MM.1S (cell line): ENCODE measurements around the gene DNAH10.

Source experiments
- DNase-seq: peaks from one replicate; pipeline ENCODE4 v3.0.0-alpha.2; 2015
- H2AFZ ChIP-seq: fragments of 300-600 bp; sonication (generic); 2 replicates; pipeline ENCODE4 v1.6.0; 2016; ENCODE audit warnings: antibody characterized with exemption, low read length
- H3F3A ChIP-seq: fragments of 300-600 bp; sonication (generic); 2 replicates; pipeline ENCODE4 v1.6.1; 2016; ENCODE audit warnings: mild to moderate bottlenecking, antibody characterized with exemption, low read length, moderate library complexity, mixed read lengths; ENCODE audit not compliant: insufficient read depth
- H3K27ac ChIP-seq: fragments of 300-600 bp; sonication (generic); 2 replicates; pipeline ENCODE4 v1.5.1; 2016; ENCODE audit warnings: mild to moderate bottlenecking, low read length
- H3K27me3 ChIP-seq: fragments of 300-600 bp; sonication (generic); replicated peaks from 2 replicates; pipeline ENCODE4 v1.6.0; 2016; ENCODE audit warnings: low read length; ENCODE audit not compliant: insufficient read depth
- H3K36me3 ChIP-seq: fragments of 300-600 bp; sonication (generic); replicated peaks from 2 replicates; pipeline ENCODE4 v1.6.1; 2016; ENCODE audit warnings: mild to moderate bottlenecking, low read length, mixed read lengths; ENCODE audit not compliant: insufficient read depth
- H3K4me1 ChIP-seq: fragments of 300-600 bp; sonication (generic); 2 replicates; pipeline ENCODE4 v1.6.1; 2016; ENCODE audit warnings: low read length, mixed read lengths
- H3K4me2 ChIP-seq: fragments of 300-600 bp; sonication (generic); 2 replicates; pipeline ENCODE4 v1.6.0; 2016; ENCODE audit warnings: low read depth, low read length
- H3K4me3 ChIP-seq: fragments of 300-600 bp; sonication (generic); 2 replicates; pipeline ENCODE4 v1.5.1; 2016; ENCODE audit warnings: low read length, mixed read lengths
- H3K79me2 ChIP-seq: fragments of 300-600 bp; sonication (generic); 2 replicates; pipeline ENCODE4 v1.6.1; 2016; ENCODE audit warnings: mixed run types, low read length, mixed read lengths
- H3K9ac ChIP-seq: fragments of 300-600 bp; sonication (generic); 2 replicates; pipeline ENCODE4 v1.6.1; 2016; ENCODE audit warnings: low read length, mixed read lengths
- H3K9me2 ChIP-seq: fragments of 300-600 bp; sonication (generic); replicated peaks from 2 replicates; pipeline ENCODE4 v1.6.1; 2016; ENCODE audit warnings: mild to moderate bottlenecking, low read length, mixed read lengths; ENCODE audit not compliant: insufficient read depth
- H3K9me3 ChIP-seq: fragments of 300-600 bp; sonication (generic); replicated peaks from 2 replicates; pipeline ENCODE4 v1.6.1; 2016; ENCODE audit warnings: mild to moderate bottlenecking, low read length, mixed read lengths; ENCODE audit not compliant: insufficient read depth
- H4K20me1 ChIP-seq: fragments of 300-600 bp; sonication (generic); 2 replicates; pipeline ENCODE4 v1.6.1; 2016; ENCODE audit warnings: mild to moderate bottlenecking, low read length, moderate library complexity, mixed read lengths; ENCODE audit not compliant: insufficient read depth
- EZH2 ChIP-seq: fragments of 300-600 bp; sonication (generic); optimal IDR thresholded peaks from 2 replicates; pipeline ENCODE3; 2017; ENCODE audit warnings: low read depth, mild to moderate bottlenecking, antibody characterized with exemption, low read length, mixed read lengths
- EZH2phosphoT487 ChIP-seq: fragments of 300-600 bp; sonication (generic); IDR thresholded peaks from 2 replicates; pipeline ENCODE4 v1.6.1; 2018; ENCODE audit warnings: antibody characterized with exemption, low read length
- TF ChIP-seq, protein P1 (sequence below): fragments of 300-600 bp; sonication (generic); IDR thresholded peaks from 2 replicates; pipeline ENCODE4 v1.5.1; 2016; ENCODE audit warnings: antibody characterized with exemption, low read length, mixed read lengths

DNAH10 gene

DNA sequence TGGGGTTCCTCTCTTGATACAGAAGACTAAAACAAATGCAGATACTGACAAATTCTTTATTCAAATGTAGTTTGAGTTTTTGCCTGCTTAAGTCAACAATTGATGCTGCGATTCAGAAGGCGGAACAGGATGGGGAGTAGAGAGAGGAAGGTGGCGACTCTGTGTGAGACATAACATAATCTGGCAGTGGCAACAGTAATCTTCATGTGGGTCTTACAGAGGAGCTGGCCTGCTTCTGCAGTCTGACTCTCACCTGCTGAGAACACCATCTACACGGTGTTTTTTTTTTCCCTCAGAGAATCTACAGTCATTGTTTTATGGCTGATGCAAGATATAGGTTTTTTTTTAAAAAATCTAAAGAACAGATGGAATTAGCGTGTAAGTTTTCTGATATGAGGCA lies 200.4 kb downstream of the DNAH10 start:
- Histone ChIP-seq H3K79me2 (no peaks in the 10 kb centered on the region), H3K9me2 (no peaks in the 10 kb centered on the region), H4K20me1 (no peaks in the 10 kb centered on the region), H3K4me2 (no peak overlapping the region), H3K9me3 (no peaks in the 10 kb centered on the region), H3K4me3 (no peak overlapping the region), H3F3A (no peaks in the 10 kb centered on the region), H3K4me1 (no peaks in the 10 kb centered on the region), H3K36me3 (no peaks in the 10 kb centered on the region), H3K9ac (no peak overlapping the region), H3K27ac (no peak overlapping the region), H3K27me3 (no peaks in the 10 kb centered on the region), H2AFZ (no peak overlapping the region)
- no peak for TF ChIP-seq EZH2
- DNase-seq = no peak

DNA sequence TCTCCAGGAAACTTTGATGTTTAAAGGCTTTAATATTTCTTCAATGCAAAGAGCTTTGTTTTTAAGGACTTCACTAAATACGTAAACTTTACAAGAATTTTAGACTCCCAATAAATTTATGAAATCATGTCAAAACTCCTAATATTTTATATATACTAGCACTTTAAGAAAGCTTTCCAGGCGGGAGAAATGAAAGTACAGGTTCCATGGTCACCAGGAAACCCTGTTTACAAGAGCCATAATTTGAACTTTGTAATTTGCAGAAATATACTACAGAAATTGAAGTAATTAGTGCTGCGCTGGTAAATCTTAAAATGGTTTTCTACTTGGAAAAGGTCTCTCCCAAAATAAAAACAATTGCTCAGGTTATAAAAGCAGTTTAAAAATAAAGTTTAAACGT lies 201.7 kb downstream of the DNAH10 start:
- Histone ChIP-seq H3K4me2 (no peak overlapping the region), H3K9ac (no peak overlapping the region), H2AFZ (no peak overlapping the region), H3K4me1 (no peaks in the 10 kb centered on the region), H3K9me2 (no peaks in the 10 kb centered on the region), H3K27ac (no peak overlapping the region), H4K20me1 (no peaks in the 10 kb centered on the region), H3K9me3 (no peaks in the 10 kb centered on the region), H3K4me3 (no peak overlapping the region), H3K79me2 (no peaks in the 10 kb centered on the region), H3K36me3 (no peaks in the 10 kb centered on the region), H3F3A (no peaks in the 10 kb centered on the region), H3K27me3 (no peaks in the 10 kb centered on the region)
- DNase-seq = no peak
- no peak for TF ChIP-seq EZH2phosphoT487
- TF ChIP-seq EZH2 = no peak
- TF ChIP-seq, protein P1, sequence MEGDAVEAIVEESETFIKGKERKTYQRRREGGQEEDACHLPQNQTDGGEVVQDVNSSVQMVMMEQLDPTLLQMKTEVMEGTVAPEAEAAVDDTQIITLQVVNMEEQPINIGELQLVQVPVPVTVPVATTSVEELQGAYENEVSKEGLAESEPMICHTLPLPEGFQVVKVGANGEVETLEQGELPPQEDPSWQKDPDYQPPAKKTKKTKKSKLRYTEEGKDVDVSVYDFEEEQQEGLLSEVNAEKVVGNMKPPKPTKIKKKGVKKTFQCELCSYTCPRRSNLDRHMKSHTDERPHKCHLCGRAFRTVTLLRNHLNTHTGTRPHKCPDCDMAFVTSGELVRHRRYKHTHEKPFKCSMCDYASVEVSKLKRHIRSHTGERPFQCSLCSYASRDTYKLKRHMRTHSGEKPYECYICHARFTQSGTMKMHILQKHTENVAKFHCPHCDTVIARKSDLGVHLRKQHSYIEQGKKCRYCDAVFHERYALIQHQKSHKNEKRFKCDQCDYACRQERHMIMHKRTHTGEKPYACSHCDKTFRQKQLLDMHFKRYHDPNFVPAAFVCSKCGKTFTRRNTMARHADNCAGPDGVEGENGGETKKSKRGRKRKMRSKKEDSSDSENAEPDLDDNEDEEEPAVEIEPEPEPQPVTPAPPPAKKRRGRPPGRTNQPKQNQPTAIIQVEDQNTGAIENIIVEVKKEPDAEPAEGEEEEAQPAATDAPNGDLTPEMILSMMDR = no peak

DNA sequence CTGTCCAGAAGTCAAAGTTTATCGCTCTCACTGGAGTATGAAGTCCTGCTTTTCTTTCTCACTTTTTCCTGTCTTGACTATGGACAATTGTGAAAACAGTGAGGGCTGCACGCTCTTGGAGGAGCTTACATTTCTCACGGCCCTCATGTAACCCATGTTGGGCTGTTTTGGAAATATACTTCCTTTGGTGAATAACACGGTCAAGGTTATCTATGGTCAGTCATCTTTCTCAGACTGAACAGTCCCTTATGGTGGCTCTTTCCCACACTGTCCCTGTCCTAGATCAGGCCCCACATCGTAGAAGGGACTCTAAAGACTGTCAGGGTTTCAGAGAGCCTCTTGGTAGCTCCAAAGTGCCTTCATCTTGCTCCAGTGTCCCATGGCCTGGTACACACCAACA lies 203.3 kb downstream of the DNAH10 start:
- no peak for DNase-seq
- H3K4me3 ChIP-seq = no peak overlapping the region
- H3K36me3 ChIP-seq = no peaks in the 10 kb centered on the region
- H3K9me2 ChIP-seq = no peaks in the 10 kb centered on the region
- no peaks in the 10 kb centered on the region for H3K9me3 ChIP-seq
- TF ChIP-seq EZH2phosphoT487 (no peak), EZH2 (no peak)
- peaks cover 2% of the 10 kb centered on the region; the same call in 1 of the 2 replicates for H3K79me2 ChIP-seq
- H3K27me3 ChIP-seq = no peaks in the 10 kb centered on the region
- H2AFZ ChIP-seq = no peak overlapping the region
- no peak overlapping the region for H3K27ac ChIP-seq
- H4K20me1 ChIP-seq = no peaks in the 10 kb centered on the region
- no peak overlapping the region for H3K4me2 ChIP-seq
- no peaks in the 10 kb centered on the region for H3K4me1 ChIP-seq
- no peaks in the 10 kb centered on the region for H3F3A ChIP-seq
- H3K9ac ChIP-seq = no peak overlapping the region

DNA sequence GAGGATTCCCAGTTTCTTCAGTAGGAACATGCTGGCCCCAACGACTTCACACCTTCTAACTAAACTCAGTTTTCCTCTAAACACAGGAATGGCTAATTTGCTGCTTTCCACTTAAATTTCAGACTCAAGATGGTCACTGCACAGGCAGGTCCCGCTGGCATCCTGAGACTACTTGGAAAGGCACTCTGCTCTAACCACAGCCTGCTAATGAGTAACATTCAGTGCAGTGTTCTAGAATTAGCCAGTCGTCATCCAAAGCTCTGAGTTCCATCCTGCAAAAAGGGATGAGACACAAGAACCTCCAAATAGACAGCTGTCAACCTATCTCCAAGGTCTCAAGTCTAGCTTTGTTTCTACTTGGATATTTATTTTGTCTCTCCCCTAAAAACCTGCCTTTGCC lies 204.5 kb downstream of the DNAH10 start:
- Histone ChIP-seq H3K36me3 (no peaks in the 10 kb centered on the region), H3K9ac (no peak overlapping the region), H3K9me3 (no peaks in the 10 kb centered on the region), H3K27ac (no peak overlapping the region), H3K4me1 (no peaks in the 10 kb centered on the region), H3K9me2 (no peaks in the 10 kb centered on the region), H3K4me2 (no peak overlapping the region), H4K20me1 (no peaks in the 10 kb centered on the region), H2AFZ (no peak overlapping the region), H3F3A (peaks cover 6% of the 10 kb centered on the region; the same call in 1 of the 2 replicates), H3K4me3 (no peak overlapping the region), H3K27me3 (no peaks in the 10 kb centered on the region), H3K79me2 (peaks cover 6% of the 10 kb centered on the region; the same call in 1 of the 2 replicates)
- TF ChIP-seq EZH2 (no peak), EZH2phosphoT487 (no peak)
- TF ChIP-seq, protein P1 = no peak
- DNase-seq = no peak
